Fibroblast of peridontal ligament (primary cell): Measurements from ENCODE around the gene ZNRF3.
A peak's percentile ranks its signal among the peaks of the same experiment; 100 is the strongest.
"Not testable (repeated sequence)": the region's sequence is repeated elsewhere in the genome, so short reads cannot be mapped to it uniquely, and the experiment has no call there.

Experiments
- DNase-seq: peaks from one replicate; pipeline ENCODE4 v3.0.0-alpha.2; 2010; ENCODE audit errors: extremely low read depth

ZNRF3 gene

DNA sequence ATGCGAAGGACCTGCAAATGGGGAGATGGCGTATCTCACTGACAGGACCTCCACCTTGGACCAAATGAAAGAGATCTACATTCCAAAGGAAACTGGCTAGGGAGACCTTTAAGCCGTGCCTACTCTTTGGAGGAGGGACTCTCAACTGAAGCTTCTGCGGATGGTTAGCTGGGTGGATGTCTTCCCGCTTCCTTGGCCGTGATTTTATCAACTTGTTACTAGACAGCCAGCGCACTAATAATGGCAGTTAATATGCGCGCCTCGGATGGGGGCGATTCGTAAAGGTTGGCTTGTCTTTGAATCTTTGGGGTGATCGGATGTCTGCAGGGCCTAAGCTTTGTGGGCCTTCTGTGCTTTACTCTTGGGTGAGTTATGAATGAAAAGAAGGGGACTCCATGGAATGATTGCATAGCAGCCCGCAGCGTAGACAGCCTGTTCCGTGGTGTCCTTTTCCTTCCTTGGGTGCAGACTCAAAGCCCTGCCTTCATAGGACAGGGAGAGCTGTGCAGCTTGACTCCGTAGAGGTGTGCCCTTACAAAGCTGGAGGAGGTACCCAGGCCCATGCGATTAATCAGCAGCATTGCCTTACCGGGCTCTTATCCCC lies 1.5 kb downstream of the ZNRF3 start:
- no peak for DNase-seq

DNA sequence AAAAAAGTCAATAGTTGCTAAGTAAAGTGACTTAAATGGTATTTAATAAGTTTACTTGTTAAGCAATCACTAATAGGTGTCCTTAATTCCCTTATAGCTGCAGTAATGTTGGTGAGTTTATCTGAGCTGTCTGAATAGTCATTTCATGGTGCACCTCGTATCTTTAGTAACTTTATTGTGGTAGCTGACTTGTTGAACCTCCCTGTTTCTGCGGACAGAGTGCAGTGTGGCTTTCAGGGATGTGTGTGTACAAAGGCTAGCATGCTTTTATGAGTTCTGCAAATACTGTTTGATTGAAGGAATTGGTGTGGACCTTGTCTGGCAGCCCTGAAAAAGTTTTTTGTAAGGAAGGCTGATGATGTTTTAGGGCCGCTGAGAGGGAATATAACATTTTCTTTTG lies 2.6 kb downstream of the ZNRF3 start:
- DNase-seq = no peak

- not testable (repeated sequence) for DNase-seq
Observed at GRCh38 chr22:28886679-28887078, 3.3 kb downstream of the ZNRF3 start.

- DNase-seq = no peak
Observed at GRCh38 chr22:28887725-28888459, 4.5 kb downstream of the ZNRF3 start.

GRCh38 chr22:28889478-28890024 lies 6.2 kb downstream of the ZNRF3 start:
- no peak for DNase-seq

DNA sequence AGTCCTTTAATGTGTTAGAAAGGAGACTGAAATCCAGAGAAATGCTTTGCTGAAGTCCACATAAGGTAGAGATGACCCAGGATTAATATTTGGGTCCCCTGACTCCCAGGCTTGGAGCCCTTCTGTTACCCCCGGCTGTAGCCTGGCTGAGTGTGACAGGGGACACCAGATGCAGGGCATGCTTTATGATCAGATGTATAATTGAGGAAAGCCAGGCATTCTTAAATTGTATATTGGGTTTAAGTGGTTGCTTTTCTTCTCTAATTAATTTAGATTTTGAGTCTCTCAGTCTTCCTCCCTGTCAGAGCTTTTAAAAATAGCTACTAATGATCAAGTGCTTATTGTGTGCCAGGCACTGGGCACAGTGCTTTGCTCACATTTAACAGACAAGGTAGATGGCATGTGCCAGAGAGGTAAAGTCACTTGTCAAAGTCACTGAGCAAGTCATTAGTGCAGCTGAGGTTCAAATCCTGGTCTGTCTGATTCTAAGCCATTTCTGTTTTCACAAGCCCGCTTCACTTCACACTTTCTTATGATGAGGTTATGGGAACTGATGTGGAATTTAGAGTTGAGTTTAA lies 7.9 kb downstream of the ZNRF3 start:
- no peak for DNase-seq

GRCh38 chr22:28892175-28892731 lies 8.9 kb downstream of the ZNRF3 start:
- no peak for DNase-seq

DNA sequence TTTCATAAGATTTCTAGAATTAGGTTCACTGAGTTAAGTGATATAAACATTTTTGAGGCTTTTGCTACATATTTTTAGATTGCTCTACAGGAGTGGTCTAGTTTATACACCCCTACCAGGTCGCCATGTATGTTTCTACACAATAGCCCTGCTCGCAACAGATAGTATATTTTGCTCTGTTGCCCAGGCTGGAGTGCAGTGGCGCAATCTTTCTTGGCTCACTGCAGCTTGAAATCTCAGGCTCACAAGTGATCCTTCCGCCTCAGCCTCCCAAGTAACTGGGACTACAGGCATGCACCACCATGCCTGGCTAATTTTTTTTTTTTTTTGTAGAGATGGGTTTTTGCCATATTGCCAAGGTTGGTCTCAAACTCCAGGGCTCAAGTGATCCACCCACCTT lies 10.4 kb downstream of the ZNRF3 start:
- DNase-seq = no peak

GRCh38 chr22:28894334-28894733 lies 11.0 kb downstream of the ZNRF3 start:
- no peak for DNase-seq

DNA sequence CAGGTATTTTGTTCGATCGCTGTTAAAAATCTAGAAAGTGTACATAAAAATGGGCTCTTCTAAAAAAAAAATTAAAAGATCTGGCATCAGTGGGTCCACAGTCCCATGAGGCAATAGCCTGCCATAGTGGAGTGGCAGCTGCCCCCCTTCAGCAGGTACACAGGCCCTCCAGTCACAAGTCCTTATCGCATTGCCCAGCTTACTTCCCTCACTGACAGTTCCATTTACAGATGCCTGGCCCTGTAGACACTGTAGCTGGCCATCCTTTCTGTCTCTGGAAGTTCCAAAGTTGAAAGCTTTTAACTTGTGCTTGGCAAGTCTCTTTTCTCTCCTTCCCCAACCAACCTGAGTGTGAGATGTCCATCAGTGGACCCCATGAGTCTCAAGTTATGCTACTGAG lies 11.4 kb downstream of the ZNRF3 start:
- no peak for DNase-seq

- no peak for DNase-seq
Observed at GRCh38 chr22:28896611-28897010, 13.2 kb downstream of the ZNRF3 start.

- DNase-seq = no peak
Observed at GRCh38 chr22:28898233-28898629, 14.9 kb downstream of the ZNRF3 start.

- DNase-seq = peak; percentile 51
Observed at GRCh38 chr22:28899199-28899853, 16.0 kb downstream of the ZNRF3 start.

- no peak for DNase-seq
Observed at GRCh38 chr22:28900379-28900925, 17.1 kb downstream of the ZNRF3 start.

DNA sequence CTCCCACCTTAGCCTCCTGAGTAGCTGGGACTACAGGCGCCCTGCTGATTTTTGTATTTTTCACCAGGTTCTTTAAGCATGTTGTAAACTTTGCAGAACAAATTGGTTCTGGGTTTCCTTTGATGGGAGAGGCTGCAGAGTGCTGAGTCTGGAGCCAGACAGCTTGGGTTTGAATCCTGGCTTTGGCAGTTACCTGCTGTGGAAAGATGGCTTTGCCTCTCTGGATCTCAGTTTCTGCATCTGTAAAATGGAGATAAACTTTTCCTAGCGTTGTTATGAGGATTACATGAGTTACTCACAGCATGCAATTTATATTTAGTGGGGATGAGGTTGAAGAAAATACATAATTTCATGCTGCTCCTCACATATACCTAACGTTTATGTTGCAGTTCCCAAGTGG lies 19.1 kb downstream of the ZNRF3 start:
- no peak for DNase-seq

DNA sequence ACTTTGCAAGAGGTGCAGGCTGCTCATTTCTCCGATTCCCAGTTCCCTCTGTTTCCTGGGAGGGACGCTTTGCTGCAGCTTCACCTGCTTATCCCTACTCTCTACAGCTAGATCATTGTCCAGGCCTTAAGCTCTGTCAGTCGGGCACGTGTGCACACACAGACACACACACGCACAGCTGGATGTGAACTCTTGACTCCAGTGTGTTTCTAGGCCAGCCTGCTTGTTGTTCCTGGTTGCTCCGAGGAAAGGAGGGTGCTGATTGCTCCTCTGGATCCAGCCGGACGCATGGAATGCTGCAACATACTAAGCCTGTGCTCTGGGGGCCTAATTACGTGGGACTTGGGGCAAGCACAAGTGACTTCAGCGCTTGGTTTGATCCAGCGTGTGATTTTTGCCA lies 19.7 kb downstream of the ZNRF3 start:
- no peak for DNase-seq

GRCh38 chr22:28903729-28904128 lies 20.4 kb downstream of the ZNRF3 start:
- DNase-seq = no peak

- DNase-seq = peak; percentile 23
Observed at GRCh38 chr22:28904211-28904896, 21.0 kb downstream of the ZNRF3 start.

DNA sequence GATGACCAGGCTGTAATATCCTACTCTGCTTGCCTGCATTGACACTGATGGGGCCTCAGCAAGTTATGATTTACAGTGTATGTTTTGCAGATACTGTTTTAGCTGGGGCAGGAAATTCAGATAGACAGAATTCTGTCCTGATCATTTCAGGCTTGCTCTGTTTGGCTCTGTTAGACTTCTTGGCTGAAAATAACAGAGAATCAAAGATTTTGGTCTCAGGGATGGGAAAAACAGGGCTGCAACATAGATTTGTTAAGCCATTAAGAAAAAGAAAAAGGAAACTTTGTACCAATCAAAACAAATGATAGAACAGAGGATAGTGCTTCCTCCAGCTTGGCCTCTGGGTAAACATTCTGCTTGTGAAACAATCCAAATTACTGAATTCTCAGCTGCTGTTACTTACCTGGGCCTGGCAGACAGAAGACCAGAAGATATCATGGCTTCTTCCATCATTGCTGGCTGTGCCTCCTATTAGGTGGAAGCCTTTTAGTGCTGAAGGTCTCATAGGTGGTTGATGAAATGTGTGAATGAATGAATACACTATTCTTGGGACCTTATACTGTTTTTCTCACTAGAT lies 22.0 kb downstream of the ZNRF3 start:
- no peak for DNase-seq

DNA sequence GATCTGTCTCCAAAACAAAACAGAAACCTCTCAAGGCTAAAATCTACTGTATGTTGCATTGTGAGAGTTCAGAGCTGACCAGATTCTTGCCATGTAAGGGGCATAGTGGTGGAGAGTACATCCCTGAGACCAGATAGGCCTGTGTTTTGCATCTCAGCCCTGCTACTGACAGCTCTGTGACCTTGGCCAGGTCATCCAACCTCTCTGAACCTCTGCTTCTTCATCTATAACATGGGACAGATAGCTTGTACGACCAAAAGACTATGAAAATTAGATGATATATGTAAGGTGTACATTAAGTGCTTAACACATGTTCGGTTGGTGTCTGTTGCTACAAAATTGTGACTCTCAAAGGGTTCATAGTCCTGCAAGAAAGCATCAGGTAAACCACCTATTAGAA lies 22.9 kb downstream of the ZNRF3 start:
- no peak for DNase-seq
